SK-N-SH treated with all-trans-retinoic acid at 6 μM for 48 hours (cell line): ENCODE measurements around the gene BCAR1.

Experiments used
- ATAC-seq: fragments of 200-7000 bp; cut with Tn5 transposase; 3 replicates; pipeline ENCODE4 v1.9.1; 2020; ENCODE audit warnings: mild to moderate bottlenecking, moderate library complexity
- ARNTL ChIP-seq: fragments of 450-650 bp; formaldehyde crosslinking; IDR thresholded peaks from 2 replicates; pipeline ENCODE4 v1.5.0; 2020; ENCODE audit warnings: low read depth, mild to moderate bottlenecking, moderate library complexity, borderline replicate concordance
- BACH2 ChIP-seq: fragments of 250-450 bp; sonication (Bioruptor Pico); IDR thresholded peaks from 2 replicates; pipeline ENCODE4 v1.9.0; 2021; ENCODE audit warnings: mild to moderate bottlenecking, borderline replicate concordance
- CREB5 ChIP-seq: fragments of 250-450 bp; sonication (Bioruptor Pico); IDR thresholded peaks from 2 replicates; pipeline ENCODE4 v1.5.1; 2020; ENCODE audit warnings: low read depth, mild to moderate bottlenecking, moderate library complexity
- CSDC2 ChIP-seq: fragments of 250-450 bp; sonication (Bioruptor Pico); IDR thresholded peaks from 2 replicates; pipeline ENCODE4 v1.5.0; 2020; ENCODE audit warnings: mild to moderate bottlenecking, moderate library complexity
- CSRNP3 ChIP-seq: fragments of 250-450 bp; sonication (Bioruptor Pico); IDR thresholded peaks from 2 replicates; pipeline ENCODE4 v1.5.1; 2021; ENCODE audit warnings: mild to moderate bottlenecking, moderate library complexity
- ESRRG ChIP-seq: fragments of 250-450 bp; sonication (Bioruptor Pico); IDR thresholded peaks from 2 replicates; pipeline ENCODE4 v1.6.1; 2021; ENCODE audit warnings: mild to moderate bottlenecking
- GLIS3 ChIP-seq: fragments of 250-450 bp; sonication (Bioruptor Pico); IDR thresholded peaks from 2 replicates; pipeline ENCODE4 v1.5.0; 2020; ENCODE audit warnings: mild to moderate bottlenecking, moderate library complexity
- ISL1 ChIP-seq: fragments of 250-450 bp; sonication (Bioruptor Pico); IDR thresholded peaks from 2 replicates; pipeline ENCODE4 v2.1.2; 2022; ENCODE audit warnings: mild to moderate bottlenecking, moderate library complexity
- OSR1 ChIP-seq: fragments of 250-450 bp; sonication (Bioruptor Pico); IDR thresholded peaks from 2 replicates; pipeline ENCODE4 v1.8.0; 2022; ENCODE audit warnings: moderate library complexity, mild to moderate bottlenecking, inconsistent platforms
- PATZ1 ChIP-seq: fragments of 250-450 bp; sonication (Bioruptor Pico); IDR thresholded peaks from 2 replicates; pipeline ENCODE4 v1.8.0; 2020; ENCODE audit warnings: mild to moderate bottlenecking, moderate library complexity, borderline replicate concordance
- POU6F1 ChIP-seq: fragments of 250-450 bp; sonication (Bioruptor Pico); IDR thresholded peaks from 2 replicates; pipeline ENCODE4 v1.8.0; 2021; ENCODE audit warnings: low read depth, mild to moderate bottlenecking, moderate library complexity, borderline replicate concordance
- PPARA ChIP-seq: fragments of 250-450 bp; sonication (Bioruptor Pico); IDR thresholded peaks from 2 replicates; pipeline ENCODE4 v1.5.0; 2020; ENCODE audit warnings: mild to moderate bottlenecking, borderline replicate concordance
- RARB ChIP-seq: fragments of 250-450 bp; sonication (Bioruptor Pico); IDR thresholded peaks from 2 replicates; pipeline ENCODE4 v1.8.0; 2021; ENCODE audit warnings: mild to moderate bottlenecking, moderate library complexity
- SNAI2 ChIP-seq: fragments of 250-450 bp; sonication (Bioruptor Pico); IDR thresholded peaks from 2 replicates; pipeline ENCODE4 v1.5.0; 2020; ENCODE audit warnings: mild to moderate bottlenecking, moderate library complexity
- TCF4 ChIP-seq: fragments of 250-450 bp; sonication (Bioruptor Pico); IDR thresholded peaks from 2 replicates; pipeline ENCODE4 v1.8.0; 2021; ENCODE audit warnings: mild to moderate bottlenecking, moderate library complexity, borderline replicate concordance
- TOX ChIP-seq: fragments of 250-450 bp; sonication (Bioruptor Pico); IDR thresholded peaks from 2 replicates; pipeline ENCODE4 v1.8.0; 2021; ENCODE audit warnings: mild to moderate bottlenecking, moderate library complexity, borderline replicate concordance
- TSHZ2 ChIP-seq: fragments of 250-450 bp; sonication (Bioruptor Pico); IDR thresholded peaks from 2 replicates; pipeline ENCODE4 v1.5.0; 2020; ENCODE audit warnings: mild to moderate bottlenecking, moderate library complexity
- ZC3H10 ChIP-seq: fragments of 250-450 bp; sonication (Bioruptor Pico); IDR thresholded peaks from 2 replicates; pipeline ENCODE4 v1.5.1; 2021; ENCODE audit warnings: mild to moderate bottlenecking, moderate library complexity
- ZFP3 ChIP-seq: fragments of 250-450 bp; sonication (Bioruptor Pico); IDR thresholded peaks from 2 replicates; pipeline ENCODE4 v1.5.0; 2020; ENCODE audit warnings: mild to moderate bottlenecking, moderate library complexity
- ZFP30 ChIP-seq: fragments of 450-650 bp; formaldehyde crosslinking; IDR thresholded peaks from 2 replicates; pipeline ENCODE4 v1.5.0; 2022; ENCODE audit warnings: mild to moderate bottlenecking, moderate library complexity
- ZNF565 ChIP-seq: fragments of 450-650 bp; formaldehyde crosslinking; conservative IDR thresholded peaks from 2 replicates; pipeline ENCODE4 v1.5.0; 2020; ENCODE audit warnings: low read depth, mild to moderate bottlenecking, moderate library complexity
- ZNF70 ChIP-seq: fragments of 450-650 bp; formaldehyde crosslinking; IDR thresholded peaks from 2 replicates; pipeline ENCODE4 v1.5.0; 2020; ENCODE audit warnings: mild to moderate bottlenecking, moderate library complexity
- ZNF8 ChIP-seq: fragments of 450-650 bp; formaldehyde crosslinking; IDR thresholded peaks from 2 replicates; pipeline ENCODE4 v1.5.0; 2020; ENCODE audit warnings: mild to moderate bottlenecking, moderate library complexity

BCAR1 gene

GRCh38 chr16:75188832-75189477 is 62.5 kb downstream of the BCAR1 start:
- ATAC-seq: no peak
- TF ChIP-seq ZNF565 (no peak), GLIS3 (CRISPR knock-in tag) (no peak), ZFP30 (CRISPR knock-in tag) (no peak), ZNF8 (CRISPR knock-in tag) (no peak), SNAI2 (CRISPR knock-in tag) (no peak), BACH2 (CRISPR knock-in tag) (no peak), ESRRG (CRISPR knock-in tag) (no peak), ISL1 (CRISPR knock-in tag) (no peak), ZC3H10 (no peak), TOX (no peak)
- TF ChIP-seq, all 23 proteins: peak for 0

- TF ChIP-seq PPARA (CRISPR knock-in tag): no peak
- TF ChIP-seq CREB5 (CRISPR knock-in tag): no peak
- no peak for TF ChIP-seq OSR1 (CRISPR knock-in tag)
- no peak for TF ChIP-seq ZC3H10
- TF ChIP-seq TCF4 (CRISPR knock-in tag): no peak
- TF ChIP-seq CSRNP3 (CRISPR knock-in tag): no peak
- no peak for TF ChIP-seq RARB (CRISPR knock-in tag)
- TF ChIP-seq SNAI2 (CRISPR knock-in tag): no peak
- TF ChIP-seq ISL1 (CRISPR knock-in tag): no peak
- no peak for TF ChIP-seq ZNF8 (CRISPR knock-in tag)
- no peak for TF ChIP-seq ZFP3 (CRISPR knock-in tag)
- no peak for TF ChIP-seq ZNF565
- TF ChIP-seq ESRRG (CRISPR knock-in tag): no peak
- no peak for TF ChIP-seq POU6F1 (CRISPR knock-in tag)
- TF ChIP-seq PATZ1 (CRISPR knock-in tag): no peak
- no peak for TF ChIP-seq ARNTL
- TF ChIP-seq GLIS3 (CRISPR knock-in tag): no peak
- no peak for ATAC-seq
These were observed 69.8 kb downstream of the BCAR1 start for GRCh38 chr16:75181630-75182029.

- no peak for TF ChIP-seq CSDC2 (CRISPR knock-in tag)
- TF ChIP-seq ZC3H10: no peak
- TF ChIP-seq ARNTL: no peak
- TF ChIP-seq PPARA (CRISPR knock-in tag): no peak
- no peak for TF ChIP-seq TSHZ2
- no peak for TF ChIP-seq ZNF70 (CRISPR knock-in tag)
- TF ChIP-seq PATZ1 (CRISPR knock-in tag): no peak
- TF ChIP-seq ZNF8 (CRISPR knock-in tag): no peak
- TF ChIP-seq ESRRG (CRISPR knock-in tag): no peak
- no peak for TF ChIP-seq RARB (CRISPR knock-in tag)
- no peak for TF ChIP-seq CREB5 (CRISPR knock-in tag)
- TF ChIP-seq, all 23 proteins: peak for 0
- ATAC-seq: no peak
These were observed 72.2 kb downstream of the BCAR1 start for GRCh38 chr16:75179208-75179607.
